HS-27A (cell line): ENCODE data around the gene EMID1.
"Not testable (repeated sequence)": the region's sequence is repeated elsewhere in the genome, so short reads cannot be mapped to it uniquely, and the experiment has no call there.

Experiments
- DNase-seq: peaks from one replicate; pipeline ENCODE4 v3.0.0-alpha.2; 2012; ENCODE audit warnings: low read depth, missing footprints

The EMID1 gene

GRCh38 chr22:29211066-29211465 lies 5.4 kb downstream of the EMID1 start:
- no peak for DNase-seq

GRCh38 chr22:29211466-29211865 lies 5.8 kb downstream of the EMID1 start:
- no peak for DNase-seq

GRCh38 chr22:29212743-29213142 lies 7.0 kb downstream of the EMID1 start:
- DNase-seq: no peak

- DNase-seq: no peak
These were observed 7.8 kb downstream of the EMID1 start for GRCh38 chr22:29213493-29213892.

GRCh38 chr22:29214232-29214631 lies 8.5 kb downstream of the EMID1 start:
- no peak for DNase-seq

GRCh38 chr22:29215012-29215860 lies 9.5 kb downstream of the EMID1 start:
- DNase-seq: no peak

GRCh38 chr22:29216011-29216872 lies 10.5 kb downstream of the EMID1 start:
- DNase-seq: no peak

- DNase-seq: no peak
These were observed 11.4 kb downstream of the EMID1 start for GRCh38 chr22:29216873-29217666.

- no peak for DNase-seq
These were observed 12.4 kb downstream of the EMID1 start for GRCh38 chr22:29217827-29218757.

- no peak for DNase-seq
These were observed 13.2 kb downstream of the EMID1 start for GRCh38 chr22:29218758-29219408.

- not testable (repeated sequence) for DNase-seq
These were observed 13.7 kb downstream of the EMID1 start for GRCh38 chr22:29219409-29219782.

GRCh38 chr22:29219881-29220670 lies 14.4 kb downstream of the EMID1 start:
- DNase-seq: no peak

GRCh38 chr22:29224121-29224858 lies 18.6 kb downstream of the EMID1 start:
- DNase-seq: no peak

- no peak for DNase-seq
These were observed 19.2 kb downstream of the EMID1 start for GRCh38 chr22:29224859-29225410.

- DNase-seq: no peak
These were observed 19.9 kb downstream of the EMID1 start for GRCh38 chr22:29225422-29226090.

- no peak for DNase-seq
These were observed 20.8 kb downstream of the EMID1 start for GRCh38 chr22:29226351-29226981.

GRCh38 chr22:29230972-29231875 lies 25.5 kb downstream of the EMID1 start:
- DNase-seq: no peak
